OCI-LY3 (cell line): ENCODE data around the gene SYT8.
"Not testable (repeated sequence)": the region's sequence is repeated elsewhere in the genome, so short reads cannot be mapped to it uniquely, and the experiment has no call there.

Experiments
- EZH2phosphoT487 ChIP-seq: fragments of 200-600 bp; shearing (Covaris generic); IDR thresholded peaks from 2 replicates; pipeline ENCODE4 v1.6.1; 2018; ENCODE audit warnings: antibody characterized with exemption, mixed run types, low read depth
- TF ChIP-seq, protein P1 (sequence below): fragments of 200-600, 300-600 bp; sonication (generic); IDR thresholded peaks from 2 replicates; pipeline ENCODE4 v1.5.1; 2014; ENCODE audit warnings: antibody characterized with exemption, low read length, low read depth

DNA sequence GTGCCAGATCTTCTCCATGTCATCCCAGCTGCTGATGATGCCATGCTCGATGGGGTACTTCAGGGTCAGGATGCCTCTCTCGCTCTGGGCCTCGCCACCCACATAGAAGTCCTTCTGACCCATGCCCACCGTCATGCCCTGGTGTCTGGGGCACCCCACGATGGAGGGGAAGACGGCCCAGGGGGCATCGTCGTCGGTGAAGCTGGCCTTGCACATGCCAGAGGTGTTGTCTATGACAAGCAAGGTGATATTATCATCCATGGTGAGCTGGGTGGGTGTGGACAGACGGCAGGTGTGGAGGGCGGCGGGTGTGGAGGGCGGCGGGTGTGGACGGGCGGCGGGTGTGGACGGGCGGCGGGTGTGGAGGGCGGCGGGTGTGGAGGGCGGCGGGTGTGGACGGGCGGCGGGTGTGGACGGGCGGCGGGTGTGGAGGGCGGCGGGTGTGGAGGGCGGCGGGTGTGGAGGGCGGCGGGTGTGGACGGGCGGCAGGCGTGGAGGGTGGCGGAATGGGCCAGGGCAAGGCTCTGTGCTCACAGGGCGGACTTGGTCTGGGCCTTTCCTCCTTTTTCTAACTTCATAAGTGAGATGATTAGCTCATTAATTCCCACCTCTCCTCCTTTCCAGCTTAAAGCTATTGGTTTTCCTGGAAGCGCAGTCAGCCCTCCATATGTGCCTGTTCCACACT, 30.8 kb upstream of the SYT8 start:
- TF ChIP-seq, protein P1, sequence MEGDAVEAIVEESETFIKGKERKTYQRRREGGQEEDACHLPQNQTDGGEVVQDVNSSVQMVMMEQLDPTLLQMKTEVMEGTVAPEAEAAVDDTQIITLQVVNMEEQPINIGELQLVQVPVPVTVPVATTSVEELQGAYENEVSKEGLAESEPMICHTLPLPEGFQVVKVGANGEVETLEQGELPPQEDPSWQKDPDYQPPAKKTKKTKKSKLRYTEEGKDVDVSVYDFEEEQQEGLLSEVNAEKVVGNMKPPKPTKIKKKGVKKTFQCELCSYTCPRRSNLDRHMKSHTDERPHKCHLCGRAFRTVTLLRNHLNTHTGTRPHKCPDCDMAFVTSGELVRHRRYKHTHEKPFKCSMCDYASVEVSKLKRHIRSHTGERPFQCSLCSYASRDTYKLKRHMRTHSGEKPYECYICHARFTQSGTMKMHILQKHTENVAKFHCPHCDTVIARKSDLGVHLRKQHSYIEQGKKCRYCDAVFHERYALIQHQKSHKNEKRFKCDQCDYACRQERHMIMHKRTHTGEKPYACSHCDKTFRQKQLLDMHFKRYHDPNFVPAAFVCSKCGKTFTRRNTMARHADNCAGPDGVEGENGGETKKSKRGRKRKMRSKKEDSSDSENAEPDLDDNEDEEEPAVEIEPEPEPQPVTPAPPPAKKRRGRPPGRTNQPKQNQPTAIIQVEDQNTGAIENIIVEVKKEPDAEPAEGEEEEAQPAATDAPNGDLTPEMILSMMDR: not testable (repeated sequence)
- not testable (repeated sequence) for TF ChIP-seq EZH2phosphoT487
